HG03175 (cell line): ENCODE measurements around the gene COL4A1.
"Not testable (repeated sequence)": the region's sequence is repeated elsewhere in the genome, so short reads cannot be mapped to it uniquely, and the experiment has no call there.

Source experiments
- ATAC-seq: cut with Tn5 transposase; IDR thresholded peaks from one replicate; pipeline ENCODE4 v1.9.1; 2021; ENCODE audit warnings: mild to moderate bottlenecking, moderate library complexity; ENCODE audit not compliant: unreplicated experiment

COL4A1 gene

GRCh38 chr13:110126391-110126961 is 180.5 kb downstream of the COL4A1 start:
- no peak for ATAC-seq

- no peak for ATAC-seq
Observed at GRCh38 chr13:110125613-110126272, 181.2 kb downstream of the COL4A1 start.

GRCh38 chr13:110125157-110125556 is 181.8 kb downstream of the COL4A1 start:
- no peak for ATAC-seq

- ATAC-seq = no peak
Observed at GRCh38 chr13:110124201-110124940, 182.6 kb downstream of the COL4A1 start.

GRCh38 chr13:110123041-110123809 is 183.7 kb downstream of the COL4A1 start:
- no peak for ATAC-seq

- ATAC-seq = no peak
Observed at GRCh38 chr13:110121422-110122083, 185.4 kb downstream of the COL4A1 start.

GRCh38 chr13:110119935-110120905 is 186.7 kb downstream of the COL4A1 start:
- no peak for ATAC-seq

- ATAC-seq = no peak
Observed at GRCh38 chr13:110118106-110118505, 188.9 kb downstream of the COL4A1 start.

- peak; percentile 79 for ATAC-seq
Observed at GRCh38 chr13:110116072-110116487, 190.9 kb downstream of the COL4A1 start.

GRCh38 chr13:110115591-110115990 is 191.4 kb downstream of the COL4A1 start:
- ATAC-seq = no peak

GRCh38 chr13:110114316-110114715 is 192.6 kb downstream of the COL4A1 start:
- no peak for ATAC-seq

- no peak for ATAC-seq
Observed at GRCh38 chr13:110113284-110113764, 193.6 kb downstream of the COL4A1 start.

GRCh38 chr13:110112379-110112778 is 194.6 kb downstream of the COL4A1 start:
- ATAC-seq = not testable (repeated sequence)

- ATAC-seq = no peak
Observed at GRCh38 chr13:110110783-110111182, 196.2 kb downstream of the COL4A1 start.

GRCh38 chr13:110109910-110110309 is 197.0 kb downstream of the COL4A1 start:
- no peak for ATAC-seq

- no peak for ATAC-seq
Observed at GRCh38 chr13:110109140-110109783, 197.7 kb downstream of the COL4A1 start.

GRCh38 chr13:110108348-110109139 is 198.4 kb downstream of the COL4A1 start:
- no peak for ATAC-seq
